Astrocyte (in vitro differentiated cells and primary cell): ENCODE data around the gene CCDC178.
"Not testable (repeated sequence)": the region's sequence is repeated elsewhere in the genome, so short reads cannot be mapped to it uniquely, and the experiment has no call there.

Experiments used
- EZH2 ChIP-seq: IDR thresholded peaks from 2 replicates; pipeline ENCODE4 v1.6.1; 2012; ENCODE audit warnings: mild to moderate bottlenecking, low read length, inconsistent platforms; ENCODE audit not compliant: insufficient read depth
- TF ChIP-seq, protein P1 (sequence below): IDR thresholded peaks from 2 replicates; pipeline ENCODE4 v1.5.1; 2011; ENCODE audit warnings: low read depth, mild to moderate bottlenecking, inconsistent platforms, low read length, moderate library complexity; ENCODE audit not compliant: insufficient read depth

DNA sequence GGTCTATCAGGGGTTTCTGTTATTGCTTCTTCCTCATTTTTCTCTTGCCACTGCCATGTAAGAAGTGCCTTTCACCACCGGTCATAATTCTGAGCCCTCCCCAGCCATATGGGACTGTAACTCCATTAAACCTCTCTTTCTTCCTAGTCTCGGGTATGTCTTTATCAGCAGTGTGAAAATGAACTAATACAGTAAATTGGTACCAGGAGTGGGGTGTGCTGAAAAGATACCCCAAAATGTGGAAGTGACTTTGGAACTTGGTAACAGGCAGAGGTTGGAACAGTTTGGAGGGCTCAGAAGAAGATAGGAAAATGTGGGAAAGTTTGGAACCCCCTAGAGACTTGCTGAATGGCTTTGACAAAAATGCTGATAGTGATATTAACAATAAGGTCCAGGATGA lies 100.8 kb downstream of the CCDC178 start:
- TF ChIP-seq EZH2: not testable (repeated sequence)
- TF ChIP-seq, protein P1, sequence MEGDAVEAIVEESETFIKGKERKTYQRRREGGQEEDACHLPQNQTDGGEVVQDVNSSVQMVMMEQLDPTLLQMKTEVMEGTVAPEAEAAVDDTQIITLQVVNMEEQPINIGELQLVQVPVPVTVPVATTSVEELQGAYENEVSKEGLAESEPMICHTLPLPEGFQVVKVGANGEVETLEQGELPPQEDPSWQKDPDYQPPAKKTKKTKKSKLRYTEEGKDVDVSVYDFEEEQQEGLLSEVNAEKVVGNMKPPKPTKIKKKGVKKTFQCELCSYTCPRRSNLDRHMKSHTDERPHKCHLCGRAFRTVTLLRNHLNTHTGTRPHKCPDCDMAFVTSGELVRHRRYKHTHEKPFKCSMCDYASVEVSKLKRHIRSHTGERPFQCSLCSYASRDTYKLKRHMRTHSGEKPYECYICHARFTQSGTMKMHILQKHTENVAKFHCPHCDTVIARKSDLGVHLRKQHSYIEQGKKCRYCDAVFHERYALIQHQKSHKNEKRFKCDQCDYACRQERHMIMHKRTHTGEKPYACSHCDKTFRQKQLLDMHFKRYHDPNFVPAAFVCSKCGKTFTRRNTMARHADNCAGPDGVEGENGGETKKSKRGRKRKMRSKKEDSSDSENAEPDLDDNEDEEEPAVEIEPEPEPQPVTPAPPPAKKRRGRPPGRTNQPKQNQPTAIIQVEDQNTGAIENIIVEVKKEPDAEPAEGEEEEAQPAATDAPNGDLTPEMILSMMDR: not testable (repeated sequence)
